ENCODE data around the gene CD6. TPM values are rescaled to one million over a fixed set of nuclear protein-coding genes. Genes with fewer than 3 reads are reported as not detected.

The CD6 gene
- total RNA-seq, 2 experiments from 2014 or later, result 286 to 377 TPM

DNA sequence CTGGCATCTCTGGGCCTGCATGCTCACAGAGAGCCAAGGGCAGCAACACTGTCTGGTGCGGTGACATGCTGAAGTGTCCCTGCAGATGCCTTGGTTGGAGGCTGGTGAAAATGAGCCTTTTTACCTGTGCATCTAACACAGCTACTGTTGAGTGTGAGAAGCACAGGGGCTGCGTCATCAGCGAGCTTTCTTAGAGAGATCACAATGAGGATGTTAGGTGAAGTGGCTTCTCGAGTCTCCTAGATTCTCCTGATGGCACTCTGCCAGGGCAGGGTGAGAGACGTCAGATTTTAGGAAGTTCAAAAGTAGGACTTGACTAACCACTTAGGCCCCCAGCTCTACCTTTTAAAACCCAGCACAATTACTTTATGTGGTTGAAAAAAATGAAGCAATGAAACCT is 15.9 kb upstream of the CD6 start:
- Mint-ChIP-seq H3K4me1 (peaks cover 17% of the 10 kb centered on the region), H3K27me3 (peaks cover 7% of the 10 kb centered on the region), H3K4me3 (no peak overlapping the region), H3K36me3 (ENCODE audit: low read depth) (no peaks in the 10 kb centered on the region), H3K27ac (no peak overlapping the region), H3K9me3 (ENCODE audit: low read depth) (no peaks in the 10 kb centered on the region)
- no peak for ATAC-seq
- POLR2A ChIA-PET, result no interaction called here
- CTCF ChIA-PET, result interaction anchor here (0.6 to 1.2 kb wide), 3 partner anchors 11 to 124 kb away, joined by 3 to 6 read pairs (median 6); no protein-coding TSS in a partner anchor
- peak; percentile 11 for DNase-seq
- intact Hi-C loops (cut with DNase I, micrococcal nuclease), result loop anchor here in 1 of 2 experiments (10.0 kb wide), 1 partner anchor 299 kb away; no protein-coding TSS in a partner anchor

DNA sequence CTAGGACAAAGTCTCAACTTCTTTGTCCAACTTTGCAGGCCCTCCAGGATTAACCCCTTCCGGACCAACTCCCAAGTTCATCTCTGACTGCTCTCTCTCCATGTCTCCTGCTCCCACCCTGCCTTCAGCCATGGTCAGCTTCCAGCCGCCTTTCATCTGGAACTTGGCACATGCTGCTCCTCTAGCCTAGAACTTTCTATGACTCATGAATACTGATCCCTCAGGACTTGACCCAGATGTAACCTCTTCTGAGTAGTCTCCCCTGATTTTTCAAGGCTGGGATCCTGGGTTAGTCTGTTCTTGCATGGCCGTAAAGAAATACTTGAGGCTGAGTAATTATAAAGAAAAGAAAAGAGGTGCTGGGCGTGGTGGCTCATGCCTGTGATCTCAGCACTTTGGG is 14.3 kb upstream of the CD6 start:
- POLR2A ChIA-PET, result no interaction called here
- no peaks in the 10 kb centered on the region for H3K36me3 Mint-ChIP-seq (ENCODE audit: low read depth)
- DNase-seq (no peak), ATAC-seq (no peak)
- peaks cover 5% of the 10 kb centered on the region for H3K27me3 Mint-ChIP-seq
- no peaks in the 10 kb centered on the region for H3K9me3 Mint-ChIP-seq (ENCODE audit: low read depth)
- intact Hi-C loops (cut with DNase I, micrococcal nuclease), result loop anchor here in 1 of 2 experiments (10.0 kb wide), 1 partner anchor 298 kb away; no protein-coding TSS in a partner anchor
- CTCF ChIA-PET, result no interaction called here
- H3K4me3 Mint-ChIP-seq, result no peak overlapping the region
- H3K4me1 Mint-ChIP-seq, result peaks cover 10% of the 10 kb centered on the region
- no peak overlapping the region for H3K27ac Mint-ChIP-seq

DNA sequence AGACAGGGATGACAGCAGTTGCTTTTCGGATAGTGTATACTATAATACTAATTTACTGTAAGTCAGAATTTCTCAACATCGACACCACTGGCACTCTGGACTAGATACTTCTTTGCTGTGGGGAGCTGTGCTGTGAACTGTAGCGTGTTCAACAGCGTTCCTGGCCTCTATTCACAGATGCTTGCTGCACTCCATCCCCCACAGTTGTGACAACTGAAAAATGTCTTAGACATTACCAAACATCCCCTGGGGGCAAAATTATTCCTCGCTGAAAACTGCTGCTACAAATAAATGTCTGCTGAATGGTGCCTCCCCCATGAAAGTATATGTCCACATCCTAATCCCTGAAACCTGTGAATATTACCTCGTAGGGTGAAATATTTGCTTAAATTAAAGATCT is 12.0 kb upstream of the CD6 start:
- Mint-ChIP-seq H3K4me1 (no peaks in the 10 kb centered on the region), H3K27ac (no peak overlapping the region), H3K9me3 (ENCODE audit: low read depth) (no peaks in the 10 kb centered on the region), H3K27me3 (no peaks in the 10 kb centered on the region), H3K36me3 (ENCODE audit: low read depth) (no peaks in the 10 kb centered on the region), H3K4me3 (no peak overlapping the region)
- ATAC-seq, result no peak
- intact Hi-C loops (cut with DNase I, micrococcal nuclease), result loop anchor here in 1 of 2 experiments (10.0 kb wide), 1 partner anchor 295 kb away; no protein-coding TSS in a partner anchor
- ChIA-PET CTCF (interaction anchor here (1.4 kb wide), 1 partner anchor 9 kb away, joined by 3 read pairs; no protein-coding TSS in a partner anchor), POLR2A (no interaction called here)
- no peak for DNase-seq

DNA sequence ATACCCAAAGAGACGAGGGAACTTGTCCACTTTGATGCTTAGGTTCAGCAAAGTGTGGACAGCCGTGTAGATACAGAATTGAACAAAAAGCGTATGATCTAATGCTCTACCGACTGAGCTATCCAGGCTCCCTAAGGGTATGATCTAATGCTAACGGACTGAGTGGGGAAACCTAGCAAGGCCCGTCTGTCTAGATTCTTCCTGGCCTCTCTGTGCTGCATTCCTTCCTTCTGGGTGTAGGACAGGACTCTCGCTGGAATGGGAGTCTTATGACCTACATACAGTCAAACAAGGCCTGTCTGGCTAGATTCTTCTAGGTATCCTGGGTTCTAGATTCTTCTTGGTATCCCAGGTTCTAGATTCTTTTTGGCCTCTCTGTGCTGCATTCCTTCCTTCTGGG is 11.1 kb upstream of the CD6 start:
- POLR2A ChIA-PET, result no interaction called here
- Mint-ChIP-seq H3K27ac (no peak overlapping the region), H3K27me3 (no peaks in the 10 kb centered on the region), H3K36me3 (ENCODE audit: low read depth) (no peaks in the 10 kb centered on the region), H3K9me3 (ENCODE audit: low read depth) (no peaks in the 10 kb centered on the region), H3K4me3 (no peak overlapping the region), H3K4me1 (no peaks in the 10 kb centered on the region)
- CTCF ChIA-PET, result interaction anchor here (1.4 kb wide), 1 partner anchor 8 kb away, joined by 3 read pairs; no protein-coding TSS in a partner anchor
- no peak for ATAC-seq
- intact Hi-C loops (cut with DNase I, micrococcal nuclease), result no loop called here
- DNase-seq, result no peak

DNA sequence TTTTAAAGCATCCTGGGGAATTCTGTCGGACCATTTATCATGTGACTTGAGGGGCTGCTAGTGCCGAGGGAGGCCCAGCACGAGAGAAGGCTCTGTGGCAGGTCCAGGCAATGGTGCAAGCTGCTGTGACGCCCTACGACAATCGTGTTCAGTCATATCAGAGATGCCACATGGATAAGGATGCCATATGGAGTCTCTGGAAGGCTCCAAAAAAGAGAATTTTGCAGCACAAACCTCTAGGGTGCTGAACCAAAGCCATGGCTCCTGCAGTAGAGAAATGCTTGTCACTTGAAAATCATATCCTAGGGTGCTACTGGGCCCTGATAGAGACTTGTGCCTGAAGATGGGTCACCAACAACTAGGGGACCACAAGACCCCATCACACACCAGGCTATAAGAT is 6.7 kb upstream of the CD6 start:
- no peak for DNase-seq
- H3K36me3 Mint-ChIP-seq (ENCODE audit: low read depth), result peaks cover 4% of the 10 kb centered on the region
- intact Hi-C loops (cut with DNase I, micrococcal nuclease), result no loop called here
- no peak for ATAC-seq
- H3K27ac Mint-ChIP-seq, result no peak overlapping the region
- no peak overlapping the region for H3K4me3 Mint-ChIP-seq
- ChIA-PET POLR2A (no interaction called here), CTCF (interaction anchor here (2.2 kb wide), 1 partner anchor 11 kb away, joined by 5 read pairs; no protein-coding TSS in a partner anchor)
- H3K9me3 Mint-ChIP-seq (ENCODE audit: low read depth), result peaks cover 3% of the 10 kb centered on the region
- no peaks in the 10 kb centered on the region for H3K4me1 Mint-ChIP-seq
- H3K27me3 Mint-ChIP-seq, result peaks cover 2% of the 10 kb centered on the region

DNA sequence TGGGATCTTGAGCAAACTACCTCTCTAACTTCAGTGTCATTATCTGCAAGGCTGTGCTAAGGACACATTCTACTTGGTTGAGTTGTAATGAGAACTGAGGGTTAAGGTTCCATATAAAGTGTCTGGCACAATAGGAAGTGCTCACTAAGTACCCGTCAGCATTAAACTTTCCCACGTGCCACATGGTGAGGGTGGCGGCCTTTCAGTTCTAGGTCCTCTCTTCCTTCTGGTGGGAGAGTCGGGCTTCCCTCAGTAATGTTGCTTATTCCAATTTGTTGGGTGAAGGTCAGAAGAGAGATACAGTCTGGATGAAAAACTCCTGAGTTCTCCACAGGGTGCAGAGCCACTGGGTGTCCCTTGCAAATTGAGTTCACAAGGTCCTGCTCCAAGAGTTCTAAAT is 4.6 kb upstream of the CD6 start:
- intact Hi-C loops (cut with DNase I, micrococcal nuclease), result no loop called here
- Mint-ChIP-seq H3K27ac (no peak overlapping the region), H3K4me1 (peaks cover 16% of the 10 kb centered on the region), H3K27me3 (peaks cover 2% of the 10 kb centered on the region), H3K9me3 (ENCODE audit: low read depth) (peaks cover 3% of the 10 kb centered on the region), H3K4me3 (no peak overlapping the region), H3K36me3 (ENCODE audit: low read depth) (peaks cover 4% of the 10 kb centered on the region)
- CTCF ChIA-PET, result interaction anchor here (0.5 to 1.8 kb wide), 9 partner anchors 12 to 265 kb away, joined by 3 to 6 read pairs (median 3); no protein-coding TSS in a partner anchor
- ATAC-seq (no peak), DNase-seq (no peak)
- POLR2A ChIA-PET, result no interaction called here

DNA sequence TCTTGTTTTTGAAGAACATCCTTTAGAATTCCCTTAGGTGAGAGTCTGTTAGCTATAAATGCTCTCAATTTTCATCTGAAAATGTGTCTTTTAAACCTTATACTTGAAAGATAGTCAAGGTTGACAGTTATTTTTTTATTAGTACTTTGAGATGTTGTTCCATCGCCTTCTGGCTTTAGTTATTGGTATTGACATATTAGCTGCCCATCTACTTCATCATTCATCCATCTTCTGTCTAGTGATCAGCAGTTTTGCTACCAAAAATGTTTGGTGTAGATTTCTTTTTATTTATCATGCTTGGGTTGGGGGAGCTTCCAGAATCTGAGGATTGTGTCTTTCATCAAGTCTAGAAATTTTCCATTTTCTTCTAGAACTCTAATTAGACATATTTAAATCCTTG is 3.3 kb upstream of the CD6 start:
- H3K36me3 Mint-ChIP-seq (ENCODE audit: low read depth), result peaks cover 17% of the 10 kb centered on the region
- CTCF ChIA-PET, result interaction anchor here (0.7 to 1.6 kb wide), 9 partner anchors 8 to 221 kb away, joined by 3 to 6 read pairs (median 3); no protein-coding TSS in a partner anchor
- no peak overlapping the region for H3K27ac Mint-ChIP-seq
- peaks cover 3% of the 10 kb centered on the region for H3K9me3 Mint-ChIP-seq (ENCODE audit: low read depth)
- ATAC-seq, result no peak
- POLR2A ChIA-PET, result interaction anchor here (0.6 kb wide), 1 partner anchor 19 kb away, joined by 5 read pairs; no protein-coding TSS in a partner anchor
- peaks cover 2% of the 10 kb centered on the region for H3K27me3 Mint-ChIP-seq
- intact Hi-C loops (cut with DNase I, micrococcal nuclease), result no loop called here
- H3K4me1 Mint-ChIP-seq, result peaks cover 16% of the 10 kb centered on the region
- no peak overlapping the region for H3K4me3 Mint-ChIP-seq
- DNase-seq, result no peak

DNA sequence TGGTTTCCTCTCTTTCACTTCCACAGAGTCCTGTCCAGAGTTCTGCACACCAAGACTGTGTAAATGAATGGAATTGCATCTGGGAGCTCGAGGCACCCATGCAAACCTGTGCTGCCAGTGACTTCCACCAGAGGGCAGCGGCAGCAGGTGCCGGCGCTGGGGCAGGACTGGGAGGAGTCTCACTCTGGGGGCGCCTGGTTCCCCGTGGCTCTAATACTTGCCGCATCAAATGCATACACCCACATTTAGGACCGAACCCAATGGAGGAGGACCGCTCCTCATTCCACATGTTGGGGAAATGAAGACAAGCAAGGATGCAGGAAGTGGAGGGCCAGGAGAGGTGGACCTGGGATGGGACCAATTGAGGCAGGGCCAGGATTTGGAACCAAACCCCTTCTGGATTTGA is 1.1 kb upstream of the CD6 start:
- intact Hi-C loops (cut with DNase I, micrococcal nuclease), result loop anchor here (1.0 to 2.0 kb wide), 11 partner anchors 18 to 217 kb away; partner anchors contain the start of genes CCDC86 (in 1 of the 2), SLC15A3 (in 1 of the 2), TMEM109 (in 1 of the 2) and VPS37C (in 1 of the 2)
- peaks cover 16% of the 10 kb centered on the region for H3K4me1 Mint-ChIP-seq
- DNase-seq (peak; percentile 91), ATAC-seq (peak; percentile 51)
- H3K27me3 Mint-ChIP-seq, result peaks cover 2% of the 10 kb centered on the region
- POLR2A ChIA-PET, result interaction anchor here (0.5 to 1.5 kb wide), 5 partner anchors 14 to 141 kb away, joined by 3 to 7 read pairs (median 4); no protein-coding TSS in a partner anchor
- H3K27ac Mint-ChIP-seq, result peak overlapping the region; percentile 98
- peaks cover 3% of the 10 kb centered on the region for H3K9me3 Mint-ChIP-seq (ENCODE audit: low read depth)
- CTCF ChIA-PET, result interaction anchor here (0.6 to 3.2 kb wide), 25 partner anchors 9 to 422 kb away, joined by 3 to 16 read pairs (median 3); no protein-coding TSS in a partner anchor
- H3K4me3 Mint-ChIP-seq, result peak overlapping the region; percentile 87
- peaks cover 37% of the 10 kb centered on the region for H3K36me3 Mint-ChIP-seq (ENCODE audit: low read depth)

DNA sequence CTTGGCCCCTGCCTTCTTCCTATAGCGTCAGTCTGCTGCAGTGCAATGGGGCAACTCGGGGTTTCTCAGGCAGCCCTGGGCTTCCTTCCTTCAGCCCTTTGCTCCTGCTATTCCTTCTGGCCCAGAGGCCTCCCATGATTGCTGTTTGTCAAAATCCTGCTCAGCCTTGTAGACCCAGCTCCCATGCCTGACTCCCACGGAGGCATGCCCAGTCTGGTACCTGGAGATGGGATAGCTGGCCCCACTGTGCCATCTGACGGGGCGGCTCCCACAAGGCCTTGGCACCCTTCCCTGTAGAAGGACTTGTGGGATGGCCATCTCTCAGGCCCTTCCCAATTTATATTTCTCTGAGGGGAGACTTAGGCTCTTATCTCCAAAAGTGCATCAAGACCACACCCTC is 590 bp upstream of the CD6 start:
- intact Hi-C loops (cut with DNase I, micrococcal nuclease), result loop anchor here (1.0 to 2.0 kb wide), 11 partner anchors 19 to 216 kb away; partner anchors contain the start of genes CCDC86 (in 1 of the 2), SLC15A3 (in 1 of the 2), TMEM109 (in 1 of the 2) and VPS37C (in 1 of the 2)
- no peak for ATAC-seq
- ChIA-PET POLR2A (interaction anchor here (0.8 to 1.5 kb wide), 7 partner anchors 14 to 139 kb away, joined by 3 to 7 read pairs (median 4); partner anchors contain the start of gene CD5), CTCF (interaction anchor here (0.6 to 3.2 kb wide), 26 partner anchors 9 to 323 kb away, joined by 3 to 16 read pairs (median 4); partner anchors contain the start of gene CD5)
- peak; percentile 32 for DNase-seq
- Mint-ChIP-seq H3K4me3 (peak overlapping the region; percentile 87), H3K4me1 (peaks cover 16% of the 10 kb centered on the region), H3K36me3 (ENCODE audit: low read depth) (peaks cover 40% of the 10 kb centered on the region), H3K27ac (peak overlapping the region; percentile 98), H3K9me3 (ENCODE audit: low read depth) (peaks cover 3% of the 10 kb centered on the region), H3K27me3 (peaks cover 2% of the 10 kb centered on the region)

DNA sequence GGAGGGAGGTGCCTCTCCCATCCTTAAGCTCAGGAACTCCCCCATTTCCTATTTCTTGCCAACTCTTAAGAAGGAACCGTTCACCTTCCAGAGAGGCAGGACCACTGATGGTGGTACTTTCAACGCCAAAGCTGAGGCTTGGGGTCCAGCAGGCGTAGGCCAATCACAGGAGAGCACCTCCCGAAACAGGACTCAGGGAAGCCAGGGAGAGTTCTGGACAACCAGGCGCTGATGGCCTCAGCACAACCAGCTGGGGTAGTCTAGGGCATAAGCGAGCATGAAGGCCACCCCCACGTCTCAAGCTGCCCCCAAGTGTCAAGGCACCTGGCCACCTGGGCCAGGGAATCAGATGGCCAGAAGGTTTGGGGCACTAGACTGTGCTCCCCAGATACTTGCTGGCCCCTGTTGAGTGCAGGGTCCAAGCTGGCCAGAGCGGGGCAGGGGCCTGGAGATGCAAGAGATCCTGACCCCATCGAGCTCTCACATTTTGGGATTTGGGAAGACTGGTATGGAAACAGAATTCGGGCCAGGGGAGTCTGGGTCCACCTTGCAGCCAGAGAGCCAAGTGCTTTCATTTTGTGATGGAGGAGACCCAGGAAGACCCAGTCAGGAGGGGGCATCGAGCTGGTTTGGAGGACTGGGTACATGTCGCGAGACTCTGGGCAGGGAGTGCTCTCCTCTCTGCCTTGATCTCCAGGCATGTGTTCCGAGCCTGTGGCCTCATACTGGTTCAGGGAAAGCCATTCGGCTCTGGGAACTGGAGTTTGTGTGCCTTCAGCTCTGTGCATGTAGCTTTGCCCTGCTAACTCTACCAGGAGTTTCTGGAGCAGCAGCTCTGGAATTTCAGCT is 926 bp downstream of the CD6 start:
- peaks cover 29% of the 10 kb centered on the region for H3K4me1 Mint-ChIP-seq
- peak overlapping the region; percentile 87 for H3K4me3 Mint-ChIP-seq
- ATAC-seq (peak; percentile 37), DNase-seq (peak; percentile 70)
- H3K27ac Mint-ChIP-seq, result peak overlapping the region; percentile 98
- peaks cover 54% of the 10 kb centered on the region for H3K36me3 Mint-ChIP-seq (ENCODE audit: low read depth)
- ChIA-PET CTCF (interaction anchor here (0.6 to 3.2 kb wide), 5 partner anchors 7 to 203 kb away, joined by 3 to 16 read pairs (median 4); no protein-coding TSS in a partner anchor), POLR2A (interaction anchor here (0.6 to 1.3 kb wide), 5 partner anchors 23 to 140 kb away, joined by 3 to 5 read pairs (median 4); no protein-coding TSS in a partner anchor)
- intact Hi-C loops (cut with DNase I, micrococcal nuclease), result no loop called here
- H3K27me3 Mint-ChIP-seq, result peaks cover under 1% of the 10 kb centered on the region
- H3K9me3 Mint-ChIP-seq (ENCODE audit: low read depth), result peaks cover 3% of the 10 kb centered on the region

DNA sequence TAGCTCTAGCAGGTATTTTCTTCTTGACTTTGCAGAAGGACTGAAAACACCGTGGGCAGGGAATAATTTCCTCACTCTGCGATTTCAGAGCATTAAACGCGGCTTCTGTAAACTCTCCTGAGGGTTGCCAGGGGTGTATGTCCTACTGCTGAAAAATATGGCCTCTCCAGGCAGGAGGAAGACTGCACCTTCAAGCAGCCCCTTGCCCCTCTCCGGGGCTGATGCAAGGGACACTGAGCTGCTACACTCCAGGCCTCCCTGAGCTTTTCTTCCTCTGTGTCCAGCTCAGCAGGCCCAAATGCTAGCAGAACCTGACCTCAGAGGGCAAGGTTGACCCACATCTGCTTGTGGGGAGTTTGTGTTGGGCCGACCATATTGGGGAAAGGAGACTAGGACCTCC is 2.2 kb downstream of the CD6 start:
- peaks cover 62% of the 10 kb centered on the region for H3K36me3 Mint-ChIP-seq (ENCODE audit: low read depth)
- POLR2A ChIA-PET, result interaction anchor here (1.6 kb wide), 1 partner anchor 11 kb away, joined by 9 read pairs; no protein-coding TSS in a partner anchor
- ATAC-seq, result peak; percentile 15
- H3K27ac Mint-ChIP-seq, result peak overlapping the region; percentile 98
- H3K4me1 Mint-ChIP-seq, result peaks cover 42% of the 10 kb centered on the region
- peak; percentile 52 for DNase-seq
- H3K4me3 Mint-ChIP-seq, result peak overlapping the region; percentile 87
- no peaks in the 10 kb centered on the region for H3K27me3 Mint-ChIP-seq
- intact Hi-C loops (cut with DNase I, micrococcal nuclease), result no loop called here
- CTCF ChIA-PET, result interaction anchor here (1.3 kb wide), 1 partner anchor 47 kb away, joined by 3 read pairs; no protein-coding TSS in a partner anchor
- no peaks in the 10 kb centered on the region for H3K9me3 Mint-ChIP-seq (ENCODE audit: low read depth)
